K562 (cell line): ENCODE measurements around the gene NUP85. TPM values are rescaled to one million over a fixed set of nuclear protein-coding genes. Genes with fewer than 3 reads are reported as not detected.
A peak's percentile ranks its signal among the peaks of the same experiment; 100 is the strongest.

ENCODE experiments used
- ATF1 ChIP-seq, 2 experiments: fragments of 450-650 bp in 1 of 2; IDR thresholded peaks; 2 replicates each; pipeline ENCODE4 v1.6.1; 2016; ENCODE audit warnings: missing compliant biosample characterization in 1 of 2, missing genetic modification characterization in 1 of 2
- CUX1 ChIP-seq: fragments of 200-800 bp; sonication (Bioruptor generic); IDR thresholded peaks from 2 replicates; pipeline ENCODE4 v1.6.1; 2016; ENCODE audit warnings: missing genetic modification characterization, missing compliant biosample characterization
- JUNB ChIP-seq: fragments of 450-650 bp; formaldehyde crosslinking; conservative IDR thresholded peaks from 2 replicates; pipeline ENCODE4 v1.4.0; 2020; ENCODE audit warnings: mild to moderate bottlenecking
- MITF ChIP-seq: IDR thresholded peaks from 2 replicates; pipeline ENCODE4 v1.6.1; 2014; ENCODE audit warnings: antibody characterized with exemption
- PHTF2 ChIP-seq: fragments of 250-450 bp; sonication (Bioruptor Pico); IDR thresholded peaks from 2 replicates; pipeline ENCODE4 v1.5.0; 2021; ENCODE audit warnings: mild to moderate bottlenecking
- RBFOX2 ChIP-seq: fragments of 200-400 bp; formaldehyde crosslinking; IDR thresholded peaks from 2 replicates; pipeline ENCODE4 v1.6.1; 2017; ENCODE audit warnings: low read depth, mild to moderate bottlenecking, low read length, moderate library complexity
- RREB1 ChIP-seq: fragments of 250-450 bp; sonication (Bioruptor Pico); IDR thresholded peaks from 2 replicates; pipeline ENCODE4 v1.4.0; 2020
- ZNF174 ChIP-seq: fragments of 250-450 bp; sonication (Bioruptor Pico); IDR thresholded peaks from 2 replicates; pipeline ENCODE4 v1.4.0; 2020; ENCODE audit warnings: mild to moderate bottlenecking
- ZNF592 ChIP-seq: fragments of 450-650 bp; IDR thresholded peaks from 2 replicates; pipeline ENCODE4 v1.6.1; 2017; ENCODE audit warnings: antibody characterized with exemption, mild to moderate bottlenecking
- polyA plus RNA-seq, 8 experiments: library from polyadenylated mRNA; depleted of rRNA in 4 of 8; stranded (reverse) in 5 of 8; unstranded in 3 of 8; fragments of >200 nt; fragmentation: Nextera tagmentation in 2 of 8; fragmentation: Illumina TruSeq in 1 of 8; extraction: Ambion mirVana in 2 of 8; extraction: Trizol in 1 of 8; gene quantifications; 2 replicates each; pipeline versions ENCODE4 v1.2.1 to v1.2.3, GENCODE V29; 2011 to 2014; ENCODE audit warnings: inconsistent platforms in 1 of 8, missing spikeins in 1 of 8
- total RNA-seq, 7 experiments: library from RNA; depleted of rRNA in 6 of 7; stranded (reverse); fragments of >200 nt in 6 of 7; fragmentation: Illumina TruSeq in 2 of 7; extraction: Trizol in 2 of 7; gene quantifications; 2 replicates each; pipeline versions ENCODE4 v1.2.1 to v1.2.3, GENCODE V29; 2011 to 2021; ENCODE audit warnings: low replicate concordance in 1 of 7

NUP85 gene
- total and polyA plus RNA-seq, 9 of the 15 experiments (the other 6 are each of a cell fraction or from before 2014, with no cell fraction given), result 50.2 to 177 (median 110) TPM

DNA sequence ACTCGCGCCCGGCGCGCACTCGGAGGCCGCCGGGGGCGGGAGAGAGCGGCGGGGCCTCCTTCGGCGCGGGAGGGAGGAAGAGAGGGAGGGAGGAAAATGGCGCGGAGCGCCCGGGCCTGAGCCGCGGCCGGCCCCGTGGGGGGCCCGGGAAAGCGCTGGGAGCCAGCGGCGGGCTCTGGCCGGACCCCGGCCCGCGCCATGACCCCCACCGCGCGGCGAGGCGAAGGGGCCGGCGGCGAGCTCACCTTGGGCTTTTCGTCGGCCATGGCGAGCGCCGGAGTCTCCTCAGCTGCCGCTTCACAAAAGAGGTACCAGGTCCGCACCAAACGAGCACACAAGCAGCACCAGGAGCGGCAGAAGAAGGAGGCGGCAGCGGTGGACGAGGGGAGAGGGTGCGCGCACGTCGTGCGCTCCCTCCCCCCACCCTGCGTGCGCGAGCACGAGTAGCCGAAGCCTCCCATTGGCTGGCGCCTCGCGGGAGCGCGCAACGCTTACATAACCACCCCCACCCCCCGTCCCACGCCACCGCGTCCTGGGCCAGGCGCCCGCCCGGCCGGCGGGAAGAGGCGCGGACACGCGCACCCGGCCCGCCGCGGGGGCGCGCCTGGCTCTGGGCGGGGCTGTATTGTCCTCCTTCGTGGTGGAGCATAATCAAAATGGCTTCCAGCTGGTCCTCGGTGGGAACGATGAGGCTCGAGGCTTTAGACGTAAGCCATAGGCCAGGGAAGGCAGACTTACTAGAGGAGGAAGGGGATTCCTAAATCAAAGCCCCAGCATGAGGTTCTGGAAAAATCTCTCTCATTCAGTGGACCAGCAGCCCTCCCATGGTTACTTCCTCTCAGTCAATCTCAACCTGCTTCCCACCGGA is 22.7 kb upstream of the NUP85 start, which contains the start of gene SUMO2 (continued):
- TF ChIP-seq ZNF592 (peak; percentile 98), MITF (no peak), CUX1 (CRISPR knock-in tag) (peak; percentile 97), JUNB (CRISPR knock-in tag) (no peak), ZNF174 (CRISPR knock-in tag) (no peak), RREB1 (CRISPR knock-in tag) (peak; percentile 77; the same call in 1 of the 2 replicates), ATF1 (CRISPR knock-in tag; IDR thresholded peaks at IDR 0.05) (no peak), ATF1 (tag; IDR thresholded peaks at IDR 0.05) (peak; percentile 70), PHTF2 (CRISPR knock-in tag) (no peak), RBFOX2 (peak; percentile 93)
